GM19043 (cell line): ENCODE measurements around the gene HSPBP1.
"Not testable (repeated sequence)": the region's sequence is repeated elsewhere in the genome, so short reads cannot be mapped to it uniquely, and the experiment has no call there.

Source experiments
- ATAC-seq: cut with Tn5 transposase; IDR thresholded peaks from one replicate; pipeline ENCODE4 v1.9.1; 2021; ENCODE audit warnings: low read depth; ENCODE audit not compliant: unreplicated experiment

HSPBP1 gene

GRCh38 chr19:55279770-55280643 is at the start of gene HSPBP1:
TSS of gene HSPBP1 (minus strand) at chr19:55280110. CDS start at chr19:55279608, 502 bp downstream.
- peak; percentile 55 for ATAC-seq

GRCh38 chr19:55328774-55329318 is 48.9 kb upstream of the HSPBP1 start:
- not testable (repeated sequence) for ATAC-seq

- ATAC-seq = no peak
Measured at GRCh38 chr19:55325172-55325571, 45.3 kb upstream of the HSPBP1 start, which contains the start of gene TMEM150B. TSS of gene TMEM150B (minus strand) at chr19:55325341. CDS start at chr19:55321036, 4,305 bp downstream.

GRCh38 chr19:55324662-55325061 is 44.8 kb upstream of the HSPBP1 start:
- ATAC-seq = no peak

GRCh38 chr19:55322204-55322885 is 42.4 kb upstream of the HSPBP1 start:
- ATAC-seq = no peak

- no peak for ATAC-seq
Measured at GRCh38 chr19:55321466-55322137, 41.7 kb upstream of the HSPBP1 start.

GRCh38 chr19:55320844-55321419 is 41.0 kb upstream of the HSPBP1 start:
- no peak for ATAC-seq

- no peak for ATAC-seq
Measured at GRCh38 chr19:55319785-55320184, 39.9 kb upstream of the HSPBP1 start.

GRCh38 chr19:55316646-55317045 is 36.7 kb upstream of the HSPBP1 start:
- ATAC-seq = no peak

- no peak for ATAC-seq
Measured at GRCh38 chr19:55315956-55316525, 36.1 kb upstream of the HSPBP1 start.

- no peak for ATAC-seq
Measured at GRCh38 chr19:55314396-55314795, 34.5 kb upstream of the HSPBP1 start.

- no peak for ATAC-seq
Measured at GRCh38 chr19:55312621-55313512, 33.0 kb upstream of the HSPBP1 start.

- ATAC-seq = no peak
Measured at GRCh38 chr19:55311797-55312196, 31.9 kb upstream of the HSPBP1 start.

- ATAC-seq = no peak
Measured at GRCh38 chr19:55311397-55311796, 31.5 kb upstream of the HSPBP1 start.

GRCh38 chr19:55310498-55310897 is 30.6 kb upstream of the HSPBP1 start:
- ATAC-seq = no peak

GRCh38 chr19:55309448-55309847 is 29.5 kb upstream of the HSPBP1 start:
- ATAC-seq = no peak

GRCh38 chr19:55308281-55308680 is 28.4 kb upstream of the HSPBP1 start:
- no peak for ATAC-seq

GRCh38 chr19:55306712-55307111 is 26.8 kb upstream of the HSPBP1 start:
- ATAC-seq = no peak

- no peak for ATAC-seq
Measured at GRCh38 chr19:55305983-55306562, 26.2 kb upstream of the HSPBP1 start.
